H1 (cell line): ENCODE results near the gene SPN.

Experiments used
- EGR1 ChIP-seq: IDR thresholded peaks from 2 replicates; pipeline ENCODE4 v1.6.1; 2011; ENCODE audit warnings: low read depth, low read length, borderline replicate concordance
- GABPA ChIP-seq: IDR thresholded peaks from 2 replicates; pipeline ENCODE4 v1.6.1; 2011; ENCODE audit warnings: mild to moderate bottlenecking, low read length, moderate library complexity, borderline replicate concordance; ENCODE audit not compliant: insufficient read depth
- HDAC2 ChIP-seq, 2 experiments: fragments of 300-600 bp in 1 of 2; sonication (generic) in 1 of 2; IDR thresholded peaks; 2 replicates each; pipeline ENCODE4 v1.6.1; 2011 to 2012; ENCODE audit warnings: low read depth in 2 of 2, low read length in 2 of 2, mild to moderate bottlenecking in 2 of 2, moderate library complexity in 2 of 2, borderline replicate concordance in 1 of 2, inconsistent platforms in 1 of 2
- NANOG ChIP-seq: IDR thresholded peaks from 2 replicates; pipeline ENCODE4 v1.6.1; 2011; ENCODE audit warnings: low read length, low read depth, mild to moderate bottlenecking, inconsistent platforms; ENCODE audit not compliant: insufficient read depth, poor library complexity, severe bottlenecking
- POLR2AphosphoS5 ChIP-seq: IDR thresholded peaks from 2 replicates; pipeline ENCODE4 v1.6.1; 2011; ENCODE audit warnings: low read depth, low read length
- POU5F1 ChIP-seq: IDR thresholded peaks from 2 replicates; pipeline ENCODE4 v1.6.1; 2011; ENCODE audit warnings: low read depth, mild to moderate bottlenecking, low read length, moderate library complexity
- RAD21 ChIP-seq, 2 experiments: IDR thresholded peaks in 1 of 2; conservative IDR thresholded peaks in 1 of 2; 2 replicates each; pipeline ENCODE4 v1.6.1; 2011; ENCODE audit warnings: low read depth in 2 of 2, low read length in 2 of 2, improper control_type of control experiment in 1 of 2, inconsistent platforms in 1 of 2, mild to moderate bottlenecking in 1 of 2, moderate library complexity in 1 of 2
- RNF2 ChIP-seq: fragments of 200-900, 300-1000 bp; sonication (generic); IDR thresholded peaks from 2 replicates; pipeline ENCODE4 v1.7.1; 2016; ENCODE audit warnings: borderline replicate concordance, low read depth, mild to moderate bottlenecking, antibody characterized with exemption, low read length; ENCODE audit not compliant: poor library complexity, severe bottlenecking; ENCODE audit errors: missing control alignments
- SIRT6 ChIP-seq: IDR thresholded peaks from one replicate; pipeline ENCODE4 v1.7.1; 2012; ENCODE audit warnings: low read length, inconsistent platforms
- SP1 ChIP-seq: IDR thresholded peaks from 2 replicates; pipeline ENCODE4 v1.6.1; 2011; ENCODE audit warnings: low read depth, low read length
- SP4 ChIP-seq: IDR thresholded peaks from 2 replicates; pipeline ENCODE4 v1.6.1; 2012; ENCODE audit warnings: low read length, inconsistent platforms
- USF2 ChIP-seq: IDR thresholded peaks from 2 replicates; pipeline ENCODE4 v1.6.1; 2011; ENCODE audit warnings: low read length, improper control_type of control experiment
- TF ChIP-seq, protein P1 (sequence below), 3 experiments: IDR thresholded peaks; 1 replicate in 2 of 3; 2 replicates in 1 of 3; pipeline versions ENCODE4 v1.5.1 to v1.6.1; 2011; ENCODE audit warnings: low read length in 3 of 3, mild to moderate bottlenecking in 3 of 3, inconsistent platforms in 2 of 3, low read depth in 1 of 3, moderate library complexity in 1 of 3; ENCODE audit not compliant: insufficient read depth in 1 of 3; ENCODE audit errors: control extremely low read depth in 1 of 3

- no peak for TF ChIP-seq RNF2
- TF ChIP-seq, protein P1, sequence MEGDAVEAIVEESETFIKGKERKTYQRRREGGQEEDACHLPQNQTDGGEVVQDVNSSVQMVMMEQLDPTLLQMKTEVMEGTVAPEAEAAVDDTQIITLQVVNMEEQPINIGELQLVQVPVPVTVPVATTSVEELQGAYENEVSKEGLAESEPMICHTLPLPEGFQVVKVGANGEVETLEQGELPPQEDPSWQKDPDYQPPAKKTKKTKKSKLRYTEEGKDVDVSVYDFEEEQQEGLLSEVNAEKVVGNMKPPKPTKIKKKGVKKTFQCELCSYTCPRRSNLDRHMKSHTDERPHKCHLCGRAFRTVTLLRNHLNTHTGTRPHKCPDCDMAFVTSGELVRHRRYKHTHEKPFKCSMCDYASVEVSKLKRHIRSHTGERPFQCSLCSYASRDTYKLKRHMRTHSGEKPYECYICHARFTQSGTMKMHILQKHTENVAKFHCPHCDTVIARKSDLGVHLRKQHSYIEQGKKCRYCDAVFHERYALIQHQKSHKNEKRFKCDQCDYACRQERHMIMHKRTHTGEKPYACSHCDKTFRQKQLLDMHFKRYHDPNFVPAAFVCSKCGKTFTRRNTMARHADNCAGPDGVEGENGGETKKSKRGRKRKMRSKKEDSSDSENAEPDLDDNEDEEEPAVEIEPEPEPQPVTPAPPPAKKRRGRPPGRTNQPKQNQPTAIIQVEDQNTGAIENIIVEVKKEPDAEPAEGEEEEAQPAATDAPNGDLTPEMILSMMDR (IDR thresholded peaks at IDR 0.05; ENCODE audit: control extremely low read depth in 1 of 3, insufficient read depth in 1 of 3, low read depth in 1 of 3, low read length in 3 of 3), result no peak
- TF ChIP-seq USF2, result no peak
- no peak for TF ChIP-seq SP4
- no peak for TF ChIP-seq EGR1
- no peak for TF ChIP-seq SIRT6
- TF ChIP-seq POU5F1, result no peak
- TF ChIP-seq NANOG, result no peak
- no peak for TF ChIP-seq SP1
- TF ChIP-seq POLR2AphosphoS5, result no peak
- no peak for TF ChIP-seq RAD21 (IDR thresholded peaks at IDR 0.05 in 1 of 2, conservative IDR thresholded peaks at IDR 0.05 in 1 of 2; ENCODE audit: low read depth in 2 of 2, low read length in 2 of 2)
- no peak for TF ChIP-seq HDAC2 (IDR thresholded peaks at IDR 0.05; ENCODE audit: borderline replicate concordance in 1 of 2, low read depth in 2 of 2, low read length in 2 of 2)
- no peak for TF ChIP-seq GABPA
Measured at GRCh38 chr16:29687755-29688154, 24.7 kb downstream of the SPN start.
